ENCODE results near the gene ANKHD1. TPM values are rescaled to one million over a fixed set of nuclear protein-coding genes. Genes with fewer than 3 reads are reported as not detected.

ANKHD1 gene
- total RNA-seq, 4 donors from 2014 or later, result 106 to 200 (median 161) TPM

DNA sequence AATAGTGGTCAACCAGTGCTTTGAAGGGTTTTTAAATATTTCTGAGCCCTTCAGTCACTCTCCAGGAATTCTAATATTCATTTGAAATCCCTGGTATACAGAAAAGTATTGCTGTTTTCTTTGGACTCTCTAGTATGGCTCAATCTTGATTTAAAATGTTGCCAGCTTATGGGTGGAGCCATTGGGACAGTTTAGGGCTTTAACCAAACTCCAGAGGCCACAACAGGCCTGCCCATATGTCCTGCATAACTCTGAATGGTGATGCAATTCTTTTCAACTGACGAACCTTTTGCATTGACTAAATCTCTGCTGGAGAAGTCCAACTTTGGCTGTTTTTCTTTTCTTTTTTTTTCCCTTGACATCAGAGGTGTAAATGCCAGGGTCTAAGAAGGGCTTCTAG is 10.3 kb upstream of the ANKHD1 start:
- TF ChIP-seq CTCF (IDR thresholded peaks at IDR 0.05), result no peak
- no peak for TF ChIP-seq POLR2A (IDR thresholded peaks at IDR 0.05)
- no peak overlapping the region for H3K4me3 ChIP-seq

GRCh38 chr5:140391732-140392131 is 9.9 kb upstream of the ANKHD1 start:
- intact Hi-C loops (cut with DNase I; ENCODE audit: low total_unique reads), result no loop called here
- Histone ChIP-seq H3K4me1 (no peaks in the 10 kb centered on the region), H3K9me3 (no peaks in the 10 kb centered on the region), H3K4me3 (no peak overlapping the region), H3K27ac (no peak overlapping the region), H3K27me3 (no peaks in the 10 kb centered on the region), H3K36me3 (no peaks in the 10 kb centered on the region)
- no peak for DNase-seq
- no peak for TF ChIP-seq POLR2A (IDR thresholded peaks at IDR 0.05)
- no peak for TF ChIP-seq CTCF (IDR thresholded peaks at IDR 0.05)

More for the DNA sequence above, 10.3 kb upstream of the ANKHD1 start:
- H3K36me3 ChIP-seq, result no peaks in the 10 kb centered on the region
- no peak overlapping the region for H3K27ac ChIP-seq
- DNase-seq, result no peak
- intact Hi-C loops (cut with DNase I; ENCODE audit: low total_unique reads), result no loop called here
- no peaks in the 10 kb centered on the region for H3K27me3 ChIP-seq
- H3K4me1 ChIP-seq, result no peaks in the 10 kb centered on the region
- no peaks in the 10 kb centered on the region for H3K9me3 ChIP-seq

GRCh38 chr5:140393738-140394137 is 7.9 kb upstream of the ANKHD1 start:
- TF ChIP-seq POLR2A (IDR thresholded peaks at IDR 0.05) (no peak), CTCF (IDR thresholded peaks at IDR 0.05) (no peak)
- Histone ChIP-seq H3K27ac (no peak overlapping the region), H3K4me1 (no peaks in the 10 kb centered on the region), H3K4me3 (no peak overlapping the region), H3K36me3 (no peaks in the 10 kb centered on the region), H3K27me3 (no peaks in the 10 kb centered on the region), H3K9me3 (no peaks in the 10 kb centered on the region)
- intact Hi-C loops (cut with DNase I; ENCODE audit: low total_unique reads), result no loop called here
- no peak for DNase-seq

DNA sequence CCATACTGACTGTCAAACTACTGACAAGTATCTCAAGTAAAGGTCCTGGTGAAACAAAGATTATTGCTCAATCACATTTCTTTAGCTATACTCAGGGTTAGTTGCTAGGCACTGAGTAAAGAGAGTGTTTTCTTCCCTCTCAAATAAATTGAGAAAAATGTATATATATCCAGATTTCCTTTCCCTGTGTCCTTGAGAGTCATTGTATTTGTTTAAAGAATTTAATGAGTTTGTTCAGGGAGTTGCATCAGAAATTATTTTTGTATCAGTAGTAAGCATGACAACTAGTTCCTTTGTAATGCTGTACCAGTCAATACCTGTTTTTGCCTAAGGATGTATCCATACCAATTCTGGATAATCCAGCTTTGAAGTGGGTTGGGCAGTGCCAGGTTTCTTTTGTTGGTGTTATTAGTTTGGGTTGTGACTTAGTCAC is 3.2 kb upstream of the ANKHD1 start:
- Histone ChIP-seq H3K36me3 (no peaks in the 10 kb centered on the region), H3K4me1 (peaks cover 3 to 5% of the 10 kb centered on the region in 2 donors), H3K4me3 (no peak overlapping the region), H3K27ac (no peak overlapping the region), H3K27me3 (no peaks in the 10 kb centered on the region), H3K9me3 (no peaks in the 10 kb centered on the region)
- intact Hi-C loops (cut with DNase I; ENCODE audit: low total_unique reads), result no loop called here
- DNase-seq, result no peak
- TF ChIP-seq POLR2A (IDR thresholded peaks at IDR 0.05) (no peak), CTCF (IDR thresholded peaks at IDR 0.05) (no peak)

DNA sequence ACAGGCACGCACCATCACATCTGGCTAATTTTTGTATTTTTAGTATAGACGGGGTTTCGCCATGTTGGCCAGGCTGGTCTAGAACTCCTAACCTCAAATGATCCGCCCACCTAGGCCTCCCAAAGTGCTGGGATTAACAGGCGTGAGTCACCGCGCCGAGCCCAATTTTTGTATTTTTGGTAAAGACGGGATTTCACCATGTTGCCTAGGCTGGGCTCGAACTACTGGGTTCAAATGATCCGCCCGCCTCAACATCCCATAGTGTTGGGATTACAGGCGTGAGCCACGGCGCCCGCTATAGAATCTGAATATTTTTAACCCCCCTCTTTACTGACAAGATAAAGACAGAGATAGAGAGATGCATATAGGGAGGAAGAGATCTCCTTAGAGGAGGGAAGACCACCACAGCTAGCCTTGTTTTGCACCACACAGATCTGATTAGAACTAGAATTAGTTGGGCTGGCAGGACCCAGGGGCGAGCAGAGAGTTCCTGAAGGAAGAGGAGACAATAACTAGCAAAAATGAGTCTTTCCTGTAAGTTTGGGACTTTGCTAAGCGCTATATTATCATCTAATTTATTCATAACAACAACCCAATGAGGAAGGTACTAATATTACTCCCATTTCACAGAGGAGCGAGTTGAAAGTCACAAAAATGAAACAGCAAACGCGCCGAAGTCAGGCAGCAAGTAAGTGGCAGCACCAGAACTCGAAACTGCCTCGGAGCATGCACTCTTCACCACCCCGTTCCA is 1.5 kb upstream of the ANKHD1 start:
- H3K27me3 ChIP-seq, result no peaks in the 10 kb centered on the region
- H3K36me3 ChIP-seq, result no peaks in the 10 kb centered on the region
- no peaks in the 10 kb centered on the region for H3K9me3 ChIP-seq
- intact Hi-C loops (cut with DNase I; ENCODE audit: low total_unique reads), result no loop called here
- TF ChIP-seq POLR2A (IDR thresholded peaks at IDR 0.05), result no peak
- TF ChIP-seq CTCF (IDR thresholded peaks at IDR 0.05), result no peak
- peak overlapping the region; percentile 77 to 81 for H3K4me3 ChIP-seq
- H3K4me1 ChIP-seq, result peaks cover 11 to 14% of the 10 kb centered on the region in 2 donors
- H3K27ac ChIP-seq, result peak overlapping the region; percentile 93 to 96
- DNase-seq, result no peak

Data from uterus (tissue), 4 donors.